ENCODE results near the gene SLC38A5.
"Not testable (repeated sequence)": the region's sequence is repeated elsewhere in the genome, so short reads cannot be mapped to it uniquely, and the experiment has no call there.

DNA sequence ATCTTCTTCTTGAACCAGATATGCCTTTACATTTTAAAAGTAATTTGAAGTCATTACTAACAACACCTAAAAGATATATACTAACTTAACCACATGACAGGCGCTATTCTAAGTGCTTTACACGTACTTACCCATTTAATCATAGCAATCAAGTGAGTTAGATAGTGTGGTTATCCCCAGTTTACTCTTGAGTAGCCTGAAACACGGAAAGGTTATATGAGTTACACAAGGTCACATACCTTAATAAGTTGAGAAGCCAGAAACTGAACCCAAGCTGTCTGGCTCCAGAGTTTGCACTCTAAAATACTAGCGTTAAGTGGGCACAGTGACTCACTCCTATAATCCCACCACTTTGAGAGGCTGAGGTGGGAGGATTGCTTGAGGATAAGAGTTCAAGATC is 39.9 kb downstream of the SLC38A5 start:
- not testable (repeated sequence) for TF ChIP-seq EZH2phosphoT487 (IDR thresholded peaks at IDR 0.05; ENCODE audit: unreplicated experiment); EZH2 (IDR thresholded peaks at IDR 0.05; ENCODE audit: low read depth, unreplicated experiment)
- TF ChIP-seq, protein P1, sequence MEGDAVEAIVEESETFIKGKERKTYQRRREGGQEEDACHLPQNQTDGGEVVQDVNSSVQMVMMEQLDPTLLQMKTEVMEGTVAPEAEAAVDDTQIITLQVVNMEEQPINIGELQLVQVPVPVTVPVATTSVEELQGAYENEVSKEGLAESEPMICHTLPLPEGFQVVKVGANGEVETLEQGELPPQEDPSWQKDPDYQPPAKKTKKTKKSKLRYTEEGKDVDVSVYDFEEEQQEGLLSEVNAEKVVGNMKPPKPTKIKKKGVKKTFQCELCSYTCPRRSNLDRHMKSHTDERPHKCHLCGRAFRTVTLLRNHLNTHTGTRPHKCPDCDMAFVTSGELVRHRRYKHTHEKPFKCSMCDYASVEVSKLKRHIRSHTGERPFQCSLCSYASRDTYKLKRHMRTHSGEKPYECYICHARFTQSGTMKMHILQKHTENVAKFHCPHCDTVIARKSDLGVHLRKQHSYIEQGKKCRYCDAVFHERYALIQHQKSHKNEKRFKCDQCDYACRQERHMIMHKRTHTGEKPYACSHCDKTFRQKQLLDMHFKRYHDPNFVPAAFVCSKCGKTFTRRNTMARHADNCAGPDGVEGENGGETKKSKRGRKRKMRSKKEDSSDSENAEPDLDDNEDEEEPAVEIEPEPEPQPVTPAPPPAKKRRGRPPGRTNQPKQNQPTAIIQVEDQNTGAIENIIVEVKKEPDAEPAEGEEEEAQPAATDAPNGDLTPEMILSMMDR (conservative IDR thresholded peaks at IDR 0.05; ENCODE audit: low read depth in 2 of 2): not testable (repeated sequence)
